SK-N-SH treated with all-trans-retinoic acid at 6 μM for 48 hours (cell line): ENCODE results near the gene NAALADL2.

Experiments
- ARNTL ChIP-seq: fragments of 450-650 bp; formaldehyde crosslinking; IDR thresholded peaks from 2 replicates; pipeline ENCODE4 v1.5.0; 2020; ENCODE audit warnings: low read depth, mild to moderate bottlenecking, moderate library complexity, borderline replicate concordance
- GLIS3 ChIP-seq: fragments of 250-450 bp; sonication (Bioruptor Pico); IDR thresholded peaks from 2 replicates; pipeline ENCODE4 v1.5.0; 2020; ENCODE audit warnings: mild to moderate bottlenecking, moderate library complexity
- OSR1 ChIP-seq: fragments of 250-450 bp; sonication (Bioruptor Pico); IDR thresholded peaks from 2 replicates; pipeline ENCODE4 v1.8.0; 2022; ENCODE audit warnings: moderate library complexity, mild to moderate bottlenecking, inconsistent platforms
- ZFP30 ChIP-seq: fragments of 450-650 bp; formaldehyde crosslinking; IDR thresholded peaks from 2 replicates; pipeline ENCODE4 v1.5.0; 2022; ENCODE audit warnings: mild to moderate bottlenecking, moderate library complexity
- ZNF70 ChIP-seq: fragments of 450-650 bp; formaldehyde crosslinking; IDR thresholded peaks from 2 replicates; pipeline ENCODE4 v1.5.0; 2020; ENCODE audit warnings: mild to moderate bottlenecking, moderate library complexity
- TF ChIP-seq, protein P1 (sequence below): fragments of 250-450 bp; sonication (Bioruptor Pico); IDR thresholded peaks from 2 replicates; pipeline ENCODE4 v1.8.0; 2020; ENCODE audit warnings: mild to moderate bottlenecking, moderate library complexity, borderline replicate concordance

DNA sequence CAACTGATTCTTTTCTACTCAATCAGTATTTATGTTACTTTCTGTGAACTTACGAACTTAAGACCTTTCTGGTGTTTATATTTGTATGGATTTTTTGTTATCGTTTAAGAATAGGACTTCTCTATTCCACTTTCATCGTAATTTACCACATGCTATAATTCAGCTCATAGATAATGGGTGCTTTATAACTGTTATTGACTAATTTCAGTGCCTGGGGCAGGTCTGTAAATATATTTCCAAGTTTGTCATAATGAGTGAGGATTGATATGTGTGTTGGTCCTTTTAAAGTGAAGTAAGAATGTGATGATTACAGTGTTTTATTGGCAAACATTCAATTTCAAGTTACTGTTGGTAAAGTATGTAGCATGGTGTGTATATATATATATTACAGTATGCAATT, 1.8 kb upstream of the NAALADL2 start:
- no peak for TF ChIP-seq ZNF70 (CRISPR knock-in tag)
- TF ChIP-seq ZFP30 = no peak
- TF ChIP-seq GLIS3 (CRISPR knock-in tag) = no peak
- TF ChIP-seq, protein P1, sequence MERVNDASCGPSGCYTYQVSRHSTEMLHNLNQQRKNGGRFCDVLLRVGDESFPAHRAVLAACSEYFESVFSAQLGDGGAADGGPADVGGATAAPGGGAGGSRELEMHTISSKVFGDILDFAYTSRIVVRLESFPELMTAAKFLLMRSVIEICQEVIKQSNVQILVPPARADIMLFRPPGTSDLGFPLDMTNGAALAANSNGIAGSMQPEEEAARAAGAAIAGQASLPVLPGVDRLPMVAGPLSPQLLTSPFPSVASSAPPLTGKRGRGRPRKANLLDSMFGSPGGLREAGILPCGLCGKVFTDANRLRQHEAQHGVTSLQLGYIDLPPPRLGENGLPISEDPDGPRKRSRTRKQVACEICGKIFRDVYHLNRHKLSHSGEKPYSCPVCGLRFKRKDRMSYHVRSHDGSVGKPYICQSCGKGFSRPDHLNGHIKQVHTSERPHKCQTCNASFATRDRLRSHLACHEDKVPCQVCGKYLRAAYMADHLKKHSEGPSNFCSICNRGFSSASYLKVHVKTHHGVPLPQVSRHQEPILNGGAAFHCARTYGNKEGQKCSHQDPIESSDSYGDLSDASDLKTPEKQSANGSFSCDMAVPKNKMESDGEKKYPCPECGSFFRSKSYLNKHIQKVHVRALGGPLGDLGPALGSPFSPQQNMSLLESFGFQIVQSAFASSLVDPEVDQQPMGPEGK (CRISPR knock-in tag) = no peak
- no peak for TF ChIP-seq ARNTL
- no peak for TF ChIP-seq OSR1 (CRISPR knock-in tag)
